ENCODE measurements around the gene SORL1.
A peak's percentile ranks its signal among the peaks of the same experiment; 100 is the strongest.

The SORL1 gene

GRCh38 chr11:121451178-121451985 lies 732 bp upstream of the SORL1 start:
- no peak for DNase-seq

GRCh38 chr11:121452609-121453150 lies 566 bp downstream of the SORL1 start, which contains the start of gene SORL1-AS1:
Gene SORL1-AS1, minus strand, starts transcription at chr11:121452967.
- DNase-seq = no peak

DNA sequence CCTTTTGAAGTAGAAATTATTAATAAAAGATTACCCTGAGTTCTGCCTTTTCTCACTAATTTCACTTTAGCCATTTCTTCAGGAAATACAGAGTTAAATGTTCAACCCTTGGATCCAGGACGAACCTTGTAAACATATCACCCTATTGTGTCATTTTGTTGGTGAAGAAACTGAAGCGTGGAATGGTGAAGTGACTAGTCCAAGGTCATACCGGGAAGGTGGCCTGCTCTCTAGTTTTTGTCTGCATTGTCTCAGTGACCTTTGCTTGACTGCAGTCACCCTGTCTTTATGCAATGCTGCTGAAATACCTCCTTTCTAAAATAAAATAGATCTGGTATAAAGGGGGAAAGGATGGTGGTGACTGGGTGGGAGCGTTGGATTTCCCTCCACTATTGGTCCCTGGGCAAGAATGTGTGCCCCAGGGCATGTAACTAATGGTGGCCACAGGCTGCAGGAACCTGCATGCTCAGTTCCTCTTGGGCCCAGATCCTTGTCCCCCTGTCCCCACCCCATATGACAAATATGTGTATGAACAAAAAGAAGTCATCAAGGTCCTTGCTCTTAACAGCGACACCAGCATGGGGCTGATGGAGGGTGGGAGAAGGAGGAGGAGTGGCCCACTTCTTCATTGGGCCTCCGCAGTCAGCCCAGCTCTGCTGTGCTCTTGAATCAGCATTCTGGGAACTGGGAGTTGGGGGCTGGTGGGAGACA lies 1.6 kb downstream of the SORL1 start:
- no peak for DNase-seq

- DNase-seq = no peak
Observed at GRCh38 chr11:121455115-121455514, 3.0 kb downstream of the SORL1 start.

- no peak for DNase-seq
Observed at GRCh38 chr11:121456151-121456550, 4.0 kb downstream of the SORL1 start.

DNA sequence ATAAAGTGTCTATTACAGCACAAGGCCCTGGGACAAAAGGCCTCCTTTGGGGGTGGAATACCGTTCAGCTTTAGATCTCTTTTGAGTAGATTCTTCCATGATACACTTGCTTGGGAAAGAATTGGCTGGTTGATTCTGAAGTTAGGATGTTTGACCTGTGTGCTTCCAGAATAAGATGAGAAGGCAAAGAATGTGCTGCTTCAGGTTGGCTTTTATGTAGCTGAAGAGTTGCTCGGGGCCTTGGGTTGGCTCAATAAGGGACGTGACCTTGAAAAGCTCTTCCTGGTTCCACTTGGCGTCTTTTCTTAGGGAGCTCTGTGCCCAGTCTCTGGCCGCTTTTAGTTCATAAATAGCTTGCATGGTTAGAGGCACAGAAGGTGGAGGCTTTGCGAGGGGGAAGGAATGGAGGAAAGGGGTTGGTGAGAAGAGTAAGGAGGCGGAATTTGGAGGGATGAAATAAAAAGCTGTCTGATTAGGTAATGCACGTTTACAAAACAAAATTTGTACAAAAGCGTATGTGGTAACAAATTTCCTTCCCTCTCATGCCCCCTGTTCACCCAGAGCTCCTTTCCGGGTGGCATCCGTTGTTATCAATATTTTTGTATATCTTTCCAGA lies 4.8 kb downstream of the SORL1 start:
- DNase-seq = no peak

- DNase-seq = no peak
Observed at GRCh38 chr11:121458551-121458950, 6.4 kb downstream of the SORL1 start.

- DNase-seq = no peak
Observed at GRCh38 chr11:121459413-121460017, 7.4 kb downstream of the SORL1 start.

GRCh38 chr11:121460941-121461514 lies 8.9 kb downstream of the SORL1 start:
- DNase-seq = no peak

- DNase-seq = no peak
Observed at GRCh38 chr11:121461843-121462242, 9.7 kb downstream of the SORL1 start.

DNA sequence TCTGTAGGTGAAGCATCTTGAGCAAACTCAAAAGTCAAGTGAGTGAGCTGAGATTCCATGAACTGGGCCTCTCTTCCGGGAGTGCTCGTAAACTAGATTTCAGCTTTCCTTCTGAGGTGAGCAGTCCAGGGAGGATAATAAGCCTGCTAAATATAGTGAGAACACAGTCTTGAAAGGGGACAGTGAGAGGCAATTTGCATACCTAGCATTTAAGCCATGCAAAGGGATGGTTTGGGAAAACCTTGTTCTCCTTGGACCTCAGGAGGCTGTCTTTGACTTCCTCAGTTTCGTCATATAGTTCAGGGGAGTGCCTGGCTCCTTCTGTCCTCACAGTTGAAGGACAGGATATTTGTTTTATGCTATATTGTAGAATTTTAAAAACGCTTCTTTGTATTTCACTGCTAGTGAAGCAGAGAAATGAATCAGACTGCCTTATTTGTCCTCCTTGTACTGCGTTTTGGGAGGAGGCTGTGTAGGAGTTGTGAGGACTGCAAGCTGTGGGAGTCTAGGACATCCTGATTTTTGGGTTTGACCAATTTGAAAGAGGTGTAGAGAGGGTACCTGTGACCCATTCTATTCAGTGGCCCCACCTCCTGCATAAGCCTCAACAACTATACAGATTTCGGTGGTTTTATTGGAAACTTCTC lies 11.7 kb downstream of the SORL1 start:
- no peak for DNase-seq

GRCh38 chr11:121464352-121464946 lies 12.3 kb downstream of the SORL1 start:
- DNase-seq = peak in 1 of 2 donors; percentile 59

GRCh38 chr11:121465709-121466062 lies 13.6 kb downstream of the SORL1 start:
- no peak for DNase-seq

DNA sequence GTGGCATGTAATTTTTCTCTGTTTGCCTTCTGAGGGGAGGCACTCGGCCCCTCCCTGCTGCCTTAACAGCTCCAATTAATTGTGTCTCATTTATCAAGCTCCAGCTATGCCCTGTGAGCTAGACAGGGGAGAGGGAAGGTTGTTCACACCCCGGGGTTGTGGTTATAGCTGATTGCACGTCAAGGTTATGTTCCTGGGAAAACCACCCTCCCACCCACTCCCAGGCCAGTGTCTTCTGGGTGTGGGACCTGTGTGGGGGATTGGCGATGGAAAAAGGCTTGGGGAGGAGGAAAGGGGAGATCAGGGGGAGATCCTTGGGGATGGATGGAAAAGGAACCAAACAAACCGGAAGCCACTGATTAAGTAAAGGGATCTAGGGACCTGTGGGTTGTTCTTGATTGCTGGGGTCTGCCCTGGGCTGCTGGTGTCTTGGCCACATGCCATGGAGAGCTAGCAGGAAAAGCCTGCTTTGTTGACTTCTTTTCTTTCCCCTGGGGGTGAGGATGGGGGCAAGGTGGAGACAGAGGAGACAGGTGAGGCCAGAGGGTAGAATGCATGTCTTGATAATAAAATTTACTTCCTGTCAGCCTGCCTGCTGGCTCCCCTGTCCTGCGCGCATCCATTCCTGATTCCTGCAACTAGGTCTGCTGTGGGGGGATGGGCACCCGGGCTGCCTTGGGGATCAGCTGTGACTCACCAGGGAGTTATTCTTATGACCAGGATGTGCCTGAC lies 14.1 kb downstream of the SORL1 start:
- peak; percentile 61 to 65 for DNase-seq

DNA sequence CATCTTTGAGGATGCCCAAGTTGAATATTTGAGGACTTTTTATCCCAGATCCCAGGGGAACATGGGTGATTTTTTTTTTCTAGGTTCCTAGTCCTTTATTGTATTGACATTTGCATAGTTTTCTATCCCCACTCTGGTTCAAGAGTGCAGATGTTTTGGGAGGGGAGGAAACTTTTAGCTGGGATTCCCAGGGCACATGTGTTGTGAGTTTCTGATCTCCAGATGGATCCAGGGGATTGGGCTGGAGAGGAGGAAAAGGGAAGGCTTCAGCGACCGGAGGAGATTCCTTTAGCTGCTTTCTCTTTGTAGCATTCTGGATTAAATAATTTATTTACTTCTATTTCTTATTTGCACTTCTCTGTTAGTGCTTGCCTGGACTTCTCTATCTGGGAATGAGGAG lies 15.4 kb downstream of the SORL1 start:
- no peak for DNase-seq

- DNase-seq = no peak
Observed at GRCh38 chr11:121467965-121468364, 15.9 kb downstream of the SORL1 start.

GRCh38 chr11:121469910-121470309 lies 17.8 kb downstream of the SORL1 start:
- DNase-seq = no peak

DNA sequence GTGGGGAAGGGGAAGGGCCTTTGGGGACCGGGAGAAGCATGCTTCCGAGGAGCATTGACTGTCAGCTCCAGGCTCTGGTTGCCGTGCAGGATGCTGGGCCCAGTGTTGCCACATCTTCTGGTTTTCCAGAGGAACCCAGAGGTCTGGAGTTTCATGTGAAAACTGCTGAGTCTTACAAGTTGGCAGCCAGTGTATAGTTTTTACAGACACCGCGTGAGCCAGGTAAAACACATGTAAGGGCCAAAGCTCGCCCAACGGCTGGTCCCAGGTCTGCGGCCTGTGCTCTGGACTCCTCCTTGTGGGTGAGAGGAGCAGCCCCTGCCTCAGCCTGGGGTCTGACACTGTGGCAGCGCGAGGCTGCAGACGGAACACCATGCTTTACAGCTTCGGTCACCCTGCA lies 19.1 kb downstream of the SORL1 start:
- DNase-seq = no peak

- no peak for DNase-seq
Observed at GRCh38 chr11:121472312-121472711, 20.2 kb downstream of the SORL1 start.

DNA sequence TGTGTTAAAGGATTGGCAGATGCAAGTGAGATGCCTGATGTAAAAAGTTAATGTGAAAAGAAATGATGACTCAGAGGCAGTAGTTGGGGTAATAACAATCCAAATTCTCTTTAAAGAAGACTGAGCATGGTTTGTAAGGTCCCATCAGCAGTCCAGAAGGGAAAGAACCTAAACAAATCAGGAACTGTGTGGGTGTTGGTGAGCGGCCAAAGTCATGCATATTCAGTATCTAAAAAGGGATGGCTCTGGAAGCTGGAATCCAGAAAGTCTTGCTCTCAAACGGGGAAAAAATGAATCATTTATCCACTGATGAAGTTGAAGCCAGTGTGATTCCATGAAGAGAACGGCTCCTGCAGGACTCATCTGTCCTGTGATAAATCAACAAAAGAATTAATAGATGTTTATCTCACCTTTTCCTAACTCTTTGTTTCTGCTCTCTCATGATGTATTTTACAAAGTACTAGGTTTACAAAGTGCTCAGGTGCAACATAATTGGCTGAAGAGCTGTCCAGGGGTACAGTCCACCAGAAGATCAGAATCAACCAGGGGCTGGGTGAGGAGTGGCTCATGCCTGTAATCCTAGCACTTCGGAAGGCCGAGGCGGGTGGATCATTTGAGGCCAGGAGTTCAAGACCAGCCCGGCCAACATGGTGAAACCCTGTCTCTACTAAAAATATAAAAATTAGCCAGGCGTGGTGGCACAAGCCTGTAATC lies 21.1 kb downstream of the SORL1 start:
- peak; percentile 34 to 67 for DNase-seq
